Large intestine (tissue), 3 donors: ENCODE data around the gene C4orf50. TPM values are rescaled to one million over a fixed set of nuclear protein-coding genes. Genes with fewer than 3 reads are reported as not detected.

Experiments
- DNase-seq, 2 donors: peaks; one replicate each; pipeline versions ENCODE4 v3.0.0 to v3.0.0-alpha.2; 2013
- H3K27ac ChIP-seq: one replicate; pipeline ENCODE4 v1.5.1; 2013; ENCODE audit warnings: low read length
- H3K27me3 ChIP-seq: 2 replicates; pipeline ENCODE4 v1.6.1; 2013; ENCODE audit warnings: low read length; ENCODE audit not compliant: control insufficient read depth, insufficient read depth
- H3K36me3 ChIP-seq: 2 replicates; pipeline ENCODE4 v1.6.1; 2013; ENCODE audit warnings: low read length; ENCODE audit not compliant: control insufficient read depth, insufficient read depth
- H3K4me1 ChIP-seq: one replicate; pipeline ENCODE4 v1.6.1; 2013; ENCODE audit warnings: low read length; ENCODE audit not compliant: control insufficient read depth, insufficient read depth
- H3K4me3 ChIP-seq: one replicate; pipeline ENCODE4 v1.5.1; 2013; ENCODE audit warnings: low read length
- H3K9me3 ChIP-seq: one replicate; pipeline ENCODE4 v1.6.1; 2013; ENCODE audit warnings: mild to moderate bottlenecking, low read depth, low read length, moderate library complexity; ENCODE audit not compliant: control insufficient read depth
- WGBS: methylation state at CpG from one replicate; pipeline ENCODE4 v1.1.5; 2013; ENCODE audit warnings: low lambda C conversion rate; ENCODE audit not compliant: insufficient coverage; 5-methylcytosine and 5-hydroxymethylcytosine counted together
- polyA plus RNA-seq: library from polyadenylated mRNA; unstranded; fragments of 120-200 nt; gene quantifications from one replicate; pipeline ENCODE4 v1.2.1, GENCODE V29; 2013

The C4orf50 gene
- polyA plus RNA-seq, 1 donor = 0.58 TPM

GRCh38 chr4:5908876-5909427 is 109.3 kb downstream of the C4orf50 start:
- WGBS = no CpG with 5 or more reads among the region's 3 CpGs
- Histone ChIP-seq H3K27ac (no peak overlapping the region), H3K9me3 (no peaks in the 10 kb centered on the region), H3K4me1 (no peaks in the 10 kb centered on the region), H3K27me3 (peaks cover 2% of the 10 kb centered on the region), H3K36me3 (no peaks in the 10 kb centered on the region), H3K4me3 (no peak overlapping the region)
- no peak for DNase-seq

- no peaks in the 10 kb centered on the region for H3K36me3 ChIP-seq
- H3K27ac ChIP-seq = no peak overlapping the region
- H3K4me1 ChIP-seq = no peaks in the 10 kb centered on the region
- no peak overlapping the region for H3K4me3 ChIP-seq
- peaks cover 6% of the 10 kb centered on the region for H3K27me3 ChIP-seq
- DNase-seq = no peak
- H3K9me3 ChIP-seq = no peaks in the 10 kb centered on the region
- WGBS = 14% methylated on average over 1 of the region's 5 CpGs
These were observed 112.0 kb downstream of the C4orf50 start for GRCh38 chr4:5906191-5906590.

DNA sequence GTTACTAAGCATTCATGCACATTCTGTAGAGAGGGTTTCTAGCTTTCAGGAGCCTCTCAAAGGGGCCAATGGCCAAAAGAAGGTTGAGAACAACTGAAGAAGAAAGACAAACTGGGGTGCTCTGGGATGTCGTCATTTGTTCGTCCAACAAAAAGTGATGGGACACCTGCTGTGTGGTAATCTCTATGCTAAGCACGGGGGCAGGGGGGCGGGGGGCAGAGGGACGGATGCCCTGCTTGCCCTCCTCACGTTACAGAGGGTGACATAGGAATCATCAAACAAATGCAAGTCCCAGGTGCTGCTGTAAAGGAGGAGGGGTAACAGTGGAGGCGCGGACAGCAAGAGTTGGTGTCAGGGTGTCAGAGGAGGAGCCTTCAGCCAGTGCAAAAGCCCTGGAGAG is 112.5 kb downstream of the C4orf50 start:
- no peak overlapping the region for H3K4me3 ChIP-seq
- H3K9me3 ChIP-seq = no peaks in the 10 kb centered on the region
- H3K36me3 ChIP-seq = no peaks in the 10 kb centered on the region
- no peak for DNase-seq
- no peak overlapping the region for H3K27ac ChIP-seq
- peaks cover 8% of the 10 kb centered on the region for H3K27me3 ChIP-seq
- H3K4me1 ChIP-seq = no peaks in the 10 kb centered on the region
- WGBS = no CpG with 5 or more reads among the region's 8 CpGs

DNA sequence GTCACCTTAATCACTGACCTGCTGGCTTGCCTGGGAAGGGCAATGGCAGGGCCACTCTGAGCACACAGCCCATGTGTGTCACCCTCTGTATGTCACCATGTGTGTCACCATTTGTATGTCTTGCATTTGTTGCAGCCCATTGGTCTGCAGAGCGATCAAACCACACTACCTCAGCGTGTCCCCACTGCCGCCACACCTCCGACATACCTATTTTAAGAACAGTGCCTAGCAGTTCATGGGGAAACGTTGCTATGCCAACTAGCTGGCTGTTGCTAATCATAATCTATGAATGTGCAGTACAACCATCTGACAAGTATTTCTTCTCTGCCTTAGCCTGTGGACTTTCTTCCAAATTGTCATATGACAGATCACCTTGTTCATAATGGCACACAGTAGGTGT is 117.4 kb downstream of the C4orf50 start:
- peaks cover 34% of the 10 kb centered on the region for H3K27me3 ChIP-seq
- no peak for DNase-seq
- H3K9me3 ChIP-seq = no peaks in the 10 kb centered on the region
- H3K36me3 ChIP-seq = no peaks in the 10 kb centered on the region
- H3K27ac ChIP-seq = no peak overlapping the region
- no peaks in the 10 kb centered on the region for H3K4me1 ChIP-seq
- WGBS = no CpG with 5 or more reads among the region's 5 CpGs
- H3K4me3 ChIP-seq = no peak overlapping the region

- DNase-seq = no peak
- no peaks in the 10 kb centered on the region for H3K36me3 ChIP-seq
- 0% methylated on average over 1 of the region's 5 CpGs for WGBS
These were observed 118.3 kb downstream of the C4orf50 start for GRCh38 chr4:5899881-5900280.

GRCh38 chr4:5899396-5899795 is 118.8 kb downstream of the C4orf50 start:
- Histone ChIP-seq H3K4me3 (no peak overlapping the region), H3K36me3 (no peaks in the 10 kb centered on the region), H3K9me3 (no peaks in the 10 kb centered on the region), H3K27ac (no peak overlapping the region), H3K27me3 (peaks cover 45% of the 10 kb centered on the region), H3K4me1 (no peaks in the 10 kb centered on the region)
- no CpG with 5 or more reads among the region's 1 CpG for WGBS
- DNase-seq = no peak

More at GRCh38 chr4:5899881-5900280, 118.3 kb downstream of the C4orf50 start:
- H3K4me3 ChIP-seq = no peak overlapping the region
- H3K9me3 ChIP-seq = no peaks in the 10 kb centered on the region
- peaks cover 40% of the 10 kb centered on the region for H3K27me3 ChIP-seq
- no peak overlapping the region for H3K27ac ChIP-seq
- H3K4me1 ChIP-seq = no peaks in the 10 kb centered on the region

- no peak for DNase-seq
- Histone ChIP-seq H3K4me1 (no peaks in the 10 kb centered on the region), H3K36me3 (no peaks in the 10 kb centered on the region), H3K4me3 (no peak overlapping the region), H3K27me3 (peaks cover 55% of the 10 kb centered on the region), H3K9me3 (no peaks in the 10 kb centered on the region), H3K27ac (no peak overlapping the region)
- WGBS = no CpG with 5 or more reads among the region's 13 CpGs
These were observed 120.6 kb downstream of the C4orf50 start for GRCh38 chr4:5897674-5898073.

GRCh38 chr4:5895287-5895686 is 122.9 kb downstream of the C4orf50 start:
- H3K4me3 ChIP-seq = no peak overlapping the region
- no peak for DNase-seq
- 82% methylated on average over 2 of the region's 4 CpGs for WGBS
- H3K36me3 ChIP-seq = no peaks in the 10 kb centered on the region
- H3K27ac ChIP-seq = no peak overlapping the region
- peaks cover 67% of the 10 kb centered on the region for H3K27me3 ChIP-seq
- no peaks in the 10 kb centered on the region for H3K4me1 ChIP-seq
- peaks cover 4% of the 10 kb centered on the region for H3K9me3 ChIP-seq

DNA sequence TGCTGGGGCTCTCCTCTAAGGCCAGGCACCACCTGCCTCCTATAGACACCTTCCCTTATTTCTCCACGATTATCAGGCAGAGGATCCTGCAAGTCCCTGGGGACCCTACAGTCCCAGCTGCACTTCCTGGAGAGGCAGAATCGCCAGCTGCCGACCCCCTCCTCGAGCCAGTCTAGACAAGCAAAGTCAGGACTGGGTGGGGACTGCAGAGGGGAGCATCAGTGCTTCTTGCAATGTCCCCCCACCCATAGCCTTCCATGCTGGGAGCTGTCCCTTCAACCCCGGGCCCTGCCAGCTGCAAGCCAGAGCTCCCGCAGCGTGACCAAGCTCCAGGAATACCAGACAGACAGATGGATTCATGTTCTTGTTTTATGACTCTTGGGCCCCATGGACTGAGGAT is 124.0 kb downstream of the C4orf50 start:
- peaks cover 4% of the 10 kb centered on the region for H3K9me3 ChIP-seq
- peaks cover 71% of the 10 kb centered on the region for H3K27me3 ChIP-seq
- WGBS = no CpG with 5 or more reads among the region's 7 CpGs
- no peaks in the 10 kb centered on the region for H3K36me3 ChIP-seq
- H3K4me1 ChIP-seq = no peaks in the 10 kb centered on the region
- H3K27ac ChIP-seq = no peak overlapping the region
- DNase-seq = no peak
- no peak overlapping the region for H3K4me3 ChIP-seq

DNA sequence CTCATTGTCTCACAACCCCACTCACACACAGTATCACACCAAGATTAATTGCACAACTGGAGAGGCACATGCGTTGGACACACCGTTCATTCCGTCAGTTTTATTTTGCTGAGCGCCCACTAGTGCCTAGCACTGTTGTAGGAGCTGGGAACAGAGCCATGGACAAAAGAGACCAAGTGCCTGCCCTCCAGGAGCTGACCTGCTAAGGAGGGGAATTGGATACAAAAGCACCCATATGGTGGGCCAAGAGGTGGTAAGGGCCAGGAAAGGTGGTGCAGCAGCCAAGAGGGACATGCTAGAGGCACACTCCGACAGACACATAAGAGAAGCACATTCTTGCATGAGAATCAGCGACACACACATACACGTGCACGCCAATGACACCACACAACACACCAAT is 124.6 kb downstream of the C4orf50 start:
- no peak for DNase-seq
- WGBS = no CpG with 5 or more reads among the region's 8 CpGs
- H3K4me1 ChIP-seq = no peaks in the 10 kb centered on the region
- no peak overlapping the region for H3K4me3 ChIP-seq
- H3K9me3 ChIP-seq = peaks cover 4% of the 10 kb centered on the region
- no peak overlapping the region for H3K27ac ChIP-seq
- no peaks in the 10 kb centered on the region for H3K36me3 ChIP-seq
- H3K27me3 ChIP-seq = peaks cover 74% of the 10 kb centered on the region

GRCh38 chr4:5893004-5893580 is 125.1 kb downstream of the C4orf50 start, which contains the start of gene CRMP1:
Gene CRMP1 (minus strand): TSS chr4:5893086. CDS start chr4:5892969, 117 bp downstream.
- H3K4me1 ChIP-seq = no peaks in the 10 kb centered on the region
- no peaks in the 10 kb centered on the region for H3K36me3 ChIP-seq
- H3K4me3 ChIP-seq = no peak within 1 kb of the TSS
- WGBS = no CpG with 5 or more reads among the region's 67 CpGs
- peaks cover 72% of the 10 kb centered on the region for H3K27me3 ChIP-seq
- no peak for DNase-seq
- H3K27ac ChIP-seq = no peak within 1 kb of the TSS
- H3K9me3 ChIP-seq = peaks cover 4% of the 10 kb centered on the region
